NCI-H69 (cell line): ENCODE data around the gene CYCS.
A peak's percentile ranks its signal among the peaks of the same experiment; 100 is the strongest.
"Not testable (repeated sequence)": the region's sequence is repeated elsewhere in the genome, so short reads cannot be mapped to it uniquely, and the experiment has no call there.

ENCODE experiments used
- DNase-seq: peaks from one replicate; lab custom pipeline; 2025; lab: John Stamatoyannopoulos, UW

Gene CYCS

GRCh38 chr7:25118048-25118753, 6.9 kb downstream of the CYCS start:
- no peak for DNase-seq

DNA sequence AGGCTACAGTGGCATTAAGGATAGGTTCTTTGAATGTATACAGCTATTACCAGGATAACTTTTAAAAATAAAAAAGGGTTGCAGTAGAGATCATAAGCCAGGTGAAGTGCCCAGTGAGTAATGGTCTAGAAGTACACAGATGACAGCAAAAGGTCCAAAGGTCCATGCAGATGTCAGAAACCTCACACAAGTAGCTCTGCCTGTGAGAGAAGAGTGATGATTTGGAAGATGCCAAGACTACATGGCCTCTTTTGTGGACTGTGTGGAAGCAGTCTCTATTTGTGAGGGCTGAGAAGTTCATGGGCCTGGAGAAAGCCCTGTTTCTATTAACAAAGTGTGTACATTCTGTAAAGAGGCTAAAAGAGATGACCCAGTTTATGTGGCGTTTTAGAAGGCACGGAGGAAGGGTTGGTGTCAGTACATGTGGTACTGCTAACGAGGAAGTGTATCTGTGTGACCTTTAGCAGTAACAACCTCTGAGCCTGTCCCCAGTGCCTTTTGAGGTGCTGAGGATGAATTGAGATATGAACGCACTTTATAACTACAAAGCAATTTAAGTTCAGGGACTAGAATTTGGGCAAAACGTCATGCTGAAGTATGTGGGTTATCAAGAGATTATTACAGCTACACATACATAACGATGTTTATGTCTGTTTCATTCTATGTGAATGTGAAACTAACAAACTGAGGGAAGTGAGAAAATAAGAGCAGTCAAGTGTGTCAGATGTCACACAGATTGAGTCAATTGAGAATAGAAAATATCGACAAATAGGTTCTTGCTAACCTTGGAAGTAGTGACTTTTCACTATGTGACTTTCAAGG, 7.6 kb downstream of the CYCS start:
- peak; percentile 26 for DNase-seq

DNA sequence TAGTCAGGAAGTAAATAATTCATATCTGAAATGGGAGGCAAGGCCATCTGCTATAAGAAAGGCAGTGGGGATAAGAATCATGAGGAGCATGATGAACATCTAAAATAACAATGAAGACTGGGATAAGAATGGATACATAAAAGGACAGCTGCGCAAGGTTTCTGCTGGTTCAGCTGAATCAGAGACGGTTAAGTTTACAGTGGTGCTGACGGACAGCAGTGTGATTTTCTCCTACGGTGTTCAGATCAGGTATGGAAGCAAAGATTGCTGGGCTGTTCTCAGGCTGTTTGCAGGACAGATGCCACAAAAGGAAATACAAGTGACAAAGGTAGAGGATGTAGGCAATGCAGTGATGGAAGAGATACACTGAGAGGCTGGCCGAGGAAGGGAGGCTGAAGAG, 8.4 kb downstream of the CYCS start:
- DNase-seq: peak; percentile 13

- DNase-seq: not testable (repeated sequence)
Observed at GRCh38 chr7:25110514-25110913, 14.5 kb downstream of the CYCS start.

DNA sequence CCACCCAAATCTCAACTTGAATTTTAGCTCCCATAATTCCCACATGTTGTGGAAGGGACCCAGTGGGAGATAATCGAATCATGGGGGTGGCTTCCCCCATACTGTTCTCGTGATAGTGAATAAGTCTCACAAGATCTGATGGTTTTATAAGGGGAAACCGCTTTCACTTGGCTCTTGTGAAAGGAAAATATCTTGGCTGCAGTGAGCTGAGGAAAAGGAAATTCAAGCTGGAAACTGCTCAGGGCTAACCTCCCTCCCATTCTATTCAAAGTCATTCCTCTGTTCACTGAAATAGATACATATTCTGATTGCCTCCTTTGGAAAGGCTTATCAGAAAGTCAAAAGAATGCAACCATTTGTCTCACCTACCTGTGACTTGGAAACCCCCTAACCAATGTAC, 15.8 kb downstream of the CYCS start:
- DNase-seq: no peak

- DNase-seq: no peak
Observed at GRCh38 chr7:25105911-25106310, 19.1 kb downstream of the CYCS start.

DNA sequence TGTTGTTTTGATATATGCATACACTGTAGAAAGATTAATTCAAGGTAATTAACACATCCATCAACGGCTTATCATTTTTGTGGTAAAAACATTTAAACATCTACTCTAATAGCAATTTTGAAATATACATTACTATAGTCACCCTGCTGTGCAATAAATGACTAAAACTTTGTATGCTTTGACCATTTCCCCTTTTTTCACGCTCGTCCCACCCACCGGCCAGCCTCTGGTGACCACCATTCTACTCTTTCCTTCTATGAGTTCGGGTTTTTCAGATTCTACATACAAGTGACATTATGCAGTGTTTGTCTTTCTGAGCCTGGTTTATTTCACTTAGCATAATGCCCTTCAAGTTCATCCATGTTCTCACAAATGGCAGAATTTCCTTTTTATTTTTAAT, 21.3 kb downstream of the CYCS start:
- DNase-seq: no peak

GRCh38 chr7:25101817-25102216, 23.2 kb downstream of the CYCS start:
- no peak for DNase-seq

GRCh38 chr7:25098096-25099046, 26.7 kb downstream of the CYCS start:
- DNase-seq: peak; percentile 72

- DNase-seq: no peak
Observed at GRCh38 chr7:25095516-25096345, 29.3 kb downstream of the CYCS start.

- peak; percentile 68 for DNase-seq
Observed at GRCh38 chr7:25093268-25093826, 31.7 kb downstream of the CYCS start.

GRCh38 chr7:25091779-25092178, 33.3 kb downstream of the CYCS start:
- DNase-seq: peak; percentile 35

- no peak for DNase-seq
Observed at GRCh38 chr7:25091176-25091575, 33.9 kb downstream of the CYCS start.

GRCh38 chr7:25090374-25090773, 34.7 kb downstream of the CYCS start:
- DNase-seq: no peak

DNA sequence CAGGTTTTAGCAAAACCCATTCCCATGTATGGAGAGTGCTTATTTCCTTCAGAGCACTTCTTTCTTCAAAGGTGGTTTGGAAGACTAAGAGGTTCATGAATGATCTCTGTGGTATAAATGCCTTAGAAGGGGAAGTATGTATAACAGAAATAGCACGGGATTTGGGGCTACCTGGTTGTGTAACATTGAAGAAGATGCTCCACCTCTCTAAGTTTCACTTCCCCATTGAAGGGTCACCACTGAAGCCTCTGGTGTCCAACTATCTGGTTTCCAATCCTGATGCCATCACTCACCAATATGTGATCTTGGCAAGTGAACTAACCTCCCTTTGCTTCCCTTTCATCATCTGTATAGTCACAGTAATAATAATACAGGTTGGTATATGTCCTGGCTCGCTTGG, 37.2 kb downstream of the CYCS start:
- DNase-seq: no peak

GRCh38 chr7:25084821-25085220, 40.2 kb downstream of the CYCS start:
- DNase-seq: no peak

DNA sequence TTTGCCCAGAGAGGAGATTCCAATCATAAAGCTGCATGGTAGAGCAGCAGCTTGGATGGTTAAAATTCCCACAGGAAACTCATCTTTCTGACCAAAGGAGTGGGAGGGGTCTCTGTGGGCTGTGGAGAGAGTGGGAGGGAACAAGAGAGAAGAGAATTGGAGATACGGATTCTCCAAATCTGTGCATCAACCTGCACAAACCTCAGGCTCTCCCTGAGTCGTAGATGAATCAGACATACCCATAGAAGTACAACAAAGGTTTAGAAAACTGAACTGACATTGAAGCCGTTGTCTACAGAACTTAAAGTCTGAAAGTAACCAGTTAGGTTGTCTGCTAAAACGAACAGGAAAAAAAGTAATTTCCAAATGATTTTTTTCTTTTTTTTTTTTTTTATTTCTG, 41.9 kb downstream of the CYCS start:
- no peak for DNase-seq

GRCh38 chr7:25082041-25082440, 43.0 kb downstream of the CYCS start:
- peak; percentile 18 for DNase-seq

DNA sequence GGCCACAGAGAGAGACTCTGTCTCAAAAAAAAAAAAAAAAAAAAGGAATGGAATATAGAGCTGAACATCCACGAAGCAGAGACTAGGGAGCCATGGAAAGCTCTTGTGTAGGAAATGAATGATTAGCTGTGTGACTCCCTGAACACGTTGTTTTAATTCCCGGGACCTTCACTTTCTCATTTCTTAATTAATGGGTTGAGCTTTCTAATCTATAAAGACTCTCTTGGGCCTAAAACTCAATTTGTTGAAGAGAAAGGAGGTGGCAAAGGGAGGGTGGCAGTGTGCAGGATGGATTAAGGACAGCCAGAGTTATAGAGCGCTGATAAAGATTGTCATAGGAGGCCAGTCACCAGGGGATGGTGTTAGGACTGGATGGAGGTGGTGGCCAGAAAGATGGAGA, 48.0 kb downstream of the CYCS start:
- no peak for DNase-seq

DNA sequence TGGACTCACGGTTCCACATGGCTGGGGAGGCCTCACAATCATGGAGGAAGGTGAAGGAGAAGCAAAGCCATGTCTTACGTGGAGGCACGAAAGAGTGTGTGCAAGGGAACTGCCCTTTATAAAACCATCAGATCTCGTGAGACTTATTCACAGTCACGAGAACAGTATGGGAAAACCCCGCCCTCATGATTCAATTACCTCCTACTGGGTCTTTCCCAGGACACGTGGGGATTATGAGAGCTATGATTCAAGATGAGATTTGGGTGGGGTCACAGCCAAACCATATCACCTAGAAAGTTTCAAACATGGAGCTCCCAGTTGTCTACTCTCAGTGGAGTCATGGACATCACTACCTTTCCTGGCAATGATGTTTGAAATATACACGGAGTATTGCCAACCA, 49.6 kb downstream of the CYCS start:
- peak; percentile 11 for DNase-seq

GRCh38 chr7:25073451-25073850, 51.6 kb downstream of the CYCS start:
- no peak for DNase-seq
